Measurements from ENCODE around the gene DCAF12.

Gene DCAF12

DNA sequence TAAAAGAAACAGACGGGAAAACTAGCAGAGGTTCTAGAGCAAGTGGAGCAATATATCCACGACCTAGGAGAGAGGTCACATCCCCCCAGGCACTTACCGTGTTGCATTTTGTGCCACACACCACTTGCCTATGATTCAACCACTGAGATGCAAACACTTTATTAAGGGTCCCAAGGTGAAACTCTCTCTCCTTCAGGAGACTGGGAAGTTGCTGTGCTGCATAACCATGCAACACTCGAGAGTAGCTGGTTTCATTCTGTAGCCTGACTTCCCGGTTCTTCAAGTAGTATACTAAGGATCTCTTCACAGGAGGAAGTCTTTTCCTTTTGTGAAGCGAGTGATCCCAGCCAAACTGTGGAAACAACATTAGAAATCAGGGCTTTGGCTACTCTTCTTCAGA lies 1.6 kb downstream of the DCAF12 start:
- DNase-seq = no peak

DNA sequence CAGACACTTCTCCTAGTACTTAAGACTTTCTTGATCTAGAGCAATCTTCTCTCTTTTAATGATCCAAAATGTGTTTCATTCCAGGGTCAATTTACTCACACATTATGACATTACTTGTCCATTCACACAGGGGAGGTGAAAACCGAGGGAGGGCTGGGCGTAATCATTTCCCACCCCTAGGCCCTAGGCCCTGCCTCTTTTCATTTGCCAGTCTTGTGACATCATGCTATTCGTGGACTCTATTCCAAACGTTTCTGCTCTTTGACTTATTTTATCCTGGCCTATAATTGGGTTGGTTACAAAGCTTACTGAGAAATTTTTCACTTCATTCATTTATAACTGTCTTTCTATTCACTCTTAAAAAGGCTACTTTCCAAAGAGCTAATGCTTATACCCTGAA lies 2.4 kb downstream of the DCAF12 start:
- no peak for DNase-seq

- DNase-seq = no peak
These were observed 2.8 kb downstream of the DCAF12 start for GRCh38 chr9:34123682-34124081.

GRCh38 chr9:34121996-34122395 lies 4.5 kb downstream of the DCAF12 start:
- no peak for DNase-seq

GRCh38 chr9:34119713-34120112 lies 6.8 kb downstream of the DCAF12 start:
- no peak for DNase-seq

DNA sequence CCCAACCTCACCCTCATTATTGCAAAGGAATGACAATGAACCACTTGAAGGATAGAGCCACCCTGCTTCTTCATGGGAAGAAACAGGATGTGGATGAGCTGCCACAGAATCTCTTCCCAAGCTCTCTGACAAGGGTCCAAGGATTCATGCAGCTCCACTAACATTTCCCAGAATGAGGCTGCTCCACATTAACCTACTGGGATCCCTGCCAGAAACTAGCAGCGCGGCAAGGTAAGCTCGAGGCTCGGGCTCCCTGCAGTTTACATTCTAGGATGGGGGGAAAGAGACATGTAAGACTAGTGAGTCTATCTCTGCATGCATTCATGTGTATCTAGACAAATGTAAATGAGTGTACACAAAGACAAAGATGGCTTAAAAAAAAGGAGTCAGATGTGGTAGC lies 12.1 kb downstream of the DCAF12 start:
- DNase-seq = no peak

DNA sequence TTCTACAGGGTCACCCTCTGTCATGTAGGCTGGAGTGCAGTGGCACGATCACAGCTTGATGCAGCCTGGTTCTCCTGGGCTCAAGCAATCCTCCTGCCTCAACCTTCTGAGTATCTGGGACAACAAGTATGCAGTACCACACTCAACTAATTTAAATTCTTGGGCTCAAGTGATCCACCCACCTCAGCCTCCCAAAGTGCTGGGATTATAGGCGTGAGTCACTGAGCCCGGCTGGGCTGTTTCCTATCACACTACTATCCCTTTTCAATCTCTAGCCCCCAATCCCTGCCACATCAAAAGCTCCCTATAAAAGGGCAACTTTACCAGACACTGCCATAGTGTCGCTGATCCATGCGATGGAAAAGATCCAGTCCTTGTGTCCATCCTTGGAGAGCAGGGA lies 20.4 kb downstream of the DCAF12 start:
- no peak for DNase-seq

DNA sequence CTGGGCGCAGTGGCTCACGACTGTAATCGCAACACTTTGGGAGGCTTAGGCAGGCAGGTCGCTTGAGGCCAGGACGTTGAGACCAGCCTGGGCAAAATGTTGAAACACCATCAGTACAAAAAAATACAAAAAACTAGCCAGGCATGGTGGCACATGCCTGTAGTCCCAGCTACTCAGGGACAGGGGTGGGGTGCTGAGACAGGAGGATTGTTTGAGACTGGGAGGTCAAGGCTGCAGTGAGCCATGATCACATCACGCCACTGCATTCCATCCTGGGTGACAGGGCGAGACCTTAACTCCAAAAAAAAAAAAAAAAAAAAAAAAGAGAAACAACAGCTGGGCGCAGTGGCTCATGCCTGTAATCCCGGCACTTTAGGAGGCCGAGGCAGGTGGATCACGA lies 23.7 kb downstream of the DCAF12 start:
- DNase-seq = no peak

GRCh38 chr9:34098307-34098706 lies 28.2 kb downstream of the DCAF12 start:
- no peak for DNase-seq

- DNase-seq = no peak
These were observed 28.6 kb downstream of the DCAF12 start for GRCh38 chr9:34097865-34098264.

DNA sequence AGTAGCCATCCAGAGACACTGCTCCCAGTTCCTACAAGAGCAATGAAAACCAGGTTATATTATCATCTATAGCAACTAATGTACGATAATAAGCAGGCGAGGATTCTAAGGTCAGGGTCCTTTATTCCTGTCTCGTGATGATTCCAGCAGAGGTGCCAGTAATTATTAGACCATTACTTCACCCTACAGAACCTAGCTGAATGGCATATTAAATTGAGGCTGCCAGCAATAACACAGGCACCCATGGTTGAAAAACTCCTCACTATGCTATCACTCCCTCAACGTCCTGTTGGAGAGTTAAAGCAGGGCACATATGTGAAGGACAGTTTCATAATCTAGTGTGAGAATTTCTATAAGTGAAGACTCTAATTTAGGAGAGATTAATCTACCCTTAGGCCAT lies 29.7 kb downstream of the DCAF12 start:
- DNase-seq = no peak

GRCh38 chr9:34093578-34093977 lies 32.9 kb downstream of the DCAF12 start:
- no peak for DNase-seq

GRCh38 chr9:34089311-34089710 lies 37.2 kb downstream of the DCAF12 start:
- DNase-seq = no peak

DNA sequence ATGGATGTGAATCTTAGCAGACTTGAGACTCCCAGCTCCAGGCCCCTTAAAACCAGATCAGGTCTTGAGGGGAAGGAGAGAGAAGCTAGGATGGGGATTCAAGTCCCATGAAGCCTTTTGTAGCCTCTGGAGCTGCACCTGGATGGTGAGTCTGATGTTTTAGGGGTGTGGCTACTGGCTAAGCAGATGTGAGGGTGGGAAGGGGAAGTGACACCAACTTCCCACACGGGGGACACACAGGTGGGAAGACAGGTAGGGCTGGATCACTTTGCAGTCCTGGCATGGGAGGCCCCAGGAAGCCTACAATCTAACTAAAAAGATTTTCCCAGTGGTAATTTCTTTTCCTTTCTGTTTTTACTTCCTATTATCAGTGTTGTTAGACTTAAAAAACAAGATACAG lies 39.1 kb downstream of the DCAF12 start:
- DNase-seq = no peak

DNA sequence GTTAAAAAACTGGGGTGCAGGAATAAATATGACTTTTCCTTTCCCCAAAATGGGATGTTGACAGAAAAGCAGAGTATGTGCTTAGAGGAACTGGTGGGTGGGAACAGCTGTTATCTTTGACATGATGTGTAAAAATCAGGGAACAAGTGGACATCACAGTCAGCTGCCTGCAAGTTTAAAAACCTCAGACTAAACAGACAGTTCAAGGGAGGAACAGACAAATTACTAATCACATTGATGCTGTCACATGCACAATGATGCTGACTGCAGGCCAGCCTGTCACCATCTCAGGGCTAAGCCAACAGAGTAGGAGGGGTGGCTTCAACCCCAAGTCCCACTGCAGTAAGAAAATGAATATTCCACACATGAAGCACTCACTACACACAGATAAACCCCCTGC lies 39.6 kb downstream of the DCAF12 start:
- no peak for DNase-seq

- DNase-seq = no peak
These were observed 40.7 kb downstream of the DCAF12 start for GRCh38 chr9:34085581-34086500.

DNA sequence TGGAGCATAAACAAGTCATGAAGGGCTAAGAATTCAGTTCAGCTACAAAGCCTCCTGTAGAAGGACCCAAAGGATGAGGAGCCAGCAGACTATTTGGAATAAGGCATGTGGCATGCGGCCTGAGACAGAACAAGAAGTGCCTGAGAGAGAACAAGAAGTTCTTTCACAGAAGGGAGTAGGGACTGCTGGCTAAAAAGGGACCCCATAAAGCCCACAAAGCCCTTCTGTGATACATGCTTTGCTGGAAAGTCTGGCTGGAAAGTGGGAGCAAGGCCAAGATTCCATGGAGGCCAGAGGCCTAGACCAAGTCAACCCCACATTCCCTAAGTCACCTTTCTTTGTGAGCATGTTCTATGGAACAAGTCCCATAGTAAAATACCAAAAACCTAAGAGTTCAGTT lies 41.9 kb downstream of the DCAF12 start:
- no peak for DNase-seq

GRCh38 chr9:34079181-34079580 lies 47.3 kb downstream of the DCAF12 start:
- DNase-seq = peak; percentile 34

DNA sequence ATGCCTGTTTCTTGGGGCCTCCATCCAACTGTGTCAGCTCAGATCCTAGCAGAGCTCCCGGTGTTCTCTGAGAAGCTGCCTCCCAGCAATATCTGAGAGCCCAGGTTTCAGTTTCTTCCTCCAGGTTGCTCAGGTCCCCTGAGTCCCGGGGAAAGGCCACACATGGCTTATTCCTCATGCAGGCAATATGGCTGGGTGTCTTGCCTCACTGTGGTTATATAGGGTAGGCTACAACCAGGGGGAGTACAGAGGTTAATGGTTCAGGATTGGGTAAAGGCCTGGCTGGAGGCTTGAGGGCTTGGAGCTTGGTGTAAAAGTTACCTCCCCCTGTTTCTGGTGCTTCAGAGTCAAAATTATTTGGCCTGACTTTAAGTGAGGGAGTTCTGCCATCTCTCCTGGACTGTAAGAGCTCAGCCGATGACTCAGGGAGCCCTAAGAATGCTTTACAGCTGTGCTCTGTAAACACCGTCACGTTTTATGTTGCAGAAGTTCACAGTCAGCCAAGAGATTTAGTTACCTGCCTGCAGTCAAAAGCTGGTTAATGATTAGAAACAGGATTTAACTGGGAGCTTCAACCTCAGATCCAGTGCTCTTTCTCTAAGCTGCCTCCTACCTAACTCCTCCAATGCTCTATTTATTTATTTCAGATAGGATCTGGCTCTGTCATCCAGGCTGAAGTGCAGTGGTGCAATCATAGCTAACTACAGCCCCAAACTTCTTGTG lies 53.5 kb downstream of the DCAF12 start:
- no peak for DNase-seq

DNA sequence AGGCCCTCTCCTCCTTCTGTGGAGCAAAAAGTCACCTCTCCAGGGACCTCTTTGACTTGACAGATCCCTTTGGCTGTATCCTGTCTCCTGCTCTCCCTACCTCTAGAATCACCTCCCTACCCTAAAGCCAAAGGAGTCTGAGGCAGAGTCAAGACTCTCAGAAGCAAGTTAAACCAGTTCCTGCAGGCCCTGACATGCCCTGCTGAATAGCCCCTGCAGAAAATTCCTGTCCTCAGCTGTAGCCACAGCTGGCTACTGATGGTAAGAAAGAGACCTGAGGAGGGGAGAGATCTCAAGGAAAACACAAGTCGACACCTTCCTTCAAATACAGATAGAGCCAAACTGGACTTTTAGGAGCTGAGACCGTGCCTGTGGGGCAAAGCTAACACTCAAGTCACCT lies 54.1 kb downstream of the DCAF12 start:
- DNase-seq = no peak

- DNase-seq = no peak
These were observed 55.7 kb downstream of the DCAF12 start for GRCh38 chr9:34070606-34071324.

- DNase-seq = no peak
These were observed 56.7 kb downstream of the DCAF12 start for GRCh38 chr9:34069831-34070230.

- no peak for DNase-seq
These were observed 61.0 kb downstream of the DCAF12 start for GRCh38 chr9:34065541-34065940.

DNA sequence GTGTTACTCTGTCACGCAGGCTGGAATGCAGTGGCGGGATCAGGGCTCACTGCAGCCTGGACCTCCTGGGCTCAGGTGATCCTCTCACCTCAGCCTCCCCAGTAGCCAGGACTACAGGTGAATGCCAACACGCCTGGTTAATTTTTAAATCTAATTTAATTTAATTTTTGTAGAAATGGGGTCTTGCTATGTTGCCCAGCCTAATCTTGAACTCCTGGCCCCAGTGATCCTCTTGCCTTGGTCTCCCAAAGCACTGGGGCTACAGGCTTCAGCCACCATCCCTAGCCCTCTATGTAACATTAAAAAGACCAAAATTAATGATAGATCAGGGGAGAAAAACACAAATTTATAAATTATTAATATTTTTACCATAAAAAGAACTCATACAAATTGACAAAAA lies 66.5 kb downstream of the DCAF12 start:
- DNase-seq = no peak

All from 8988T (cell line).